K562 (cell line): ENCODE results near the gene MMEL1. TPM values are rescaled to one million over a fixed set of nuclear protein-coding genes. Genes with fewer than 3 reads are reported as not detected.

Experiments
- ATAC-seq: fragments of 200-7000 bp; cut with Tn5 transposase; 3 replicates; pipeline ENCODE4 v1.9.1; 2020; ENCODE audit warnings: moderate library complexity
- BruUV-seq: library from RNA; stranded (reverse); fragments of 400-500 nt; replicated peaks from 2 replicates; lab custom pipeline; 2021; lab: Mats Ljungman, UMichigan
- CTCF ChIA-PET: fragments of 300-600 bp; formaldehyde crosslinking; extraction: SDS; loops from one replicate; lab custom pipeline; 2021; ENCODE audit warnings: low intra/inter-chr PET ratio; lab: Yijun Ruan, JAX
- POLR2A ChIA-PET: fragments of 300-600, 350-650 bp; sonication (Branson Sonifier 250); formaldehyde crosslinking; extraction: SDS; loops from one replicate; lab custom pipeline; 2021; ENCODE audit warnings: antibody characterized with exemption, inconsistent platforms; lab: Yijun Ruan, JAX
- DNase-seq, 4 experiments: peaks; one replicate each; pipeline versions ENCODE4 v3.0.0 to v3.0.0-alpha.2; 2011 to 2018; ENCODE audit warnings: low spot score in 3 of 4, mixed read lengths in 3 of 4; ENCODE audit errors: extremely low read depth in 1 of 4
- FAIRE-seq: peaks from 2 replicates; lab custom pipeline; 2011; peaks lifted over from hg19 to GRCh38; lab: Jason Lieb, UNC
- H2AFZ ChIP-seq: 2 replicates; pipeline ENCODE4 v1.6.0; 2011; ENCODE audit warnings: low read depth, low read length, control low read depth, inconsistent platforms
- H3K27ac ChIP-seq: fragments of 200-600 bp; 3 replicates; pipeline ENCODE4 v1.8.0; 2011; ENCODE audit warnings: low read depth, mild to moderate bottlenecking, control low read depth, inconsistent platforms, low read length, moderate library complexity, mixed read lengths; ENCODE audit errors: extremely low read depth
- H3K27me3 ChIP-seq, 2 experiments: fragments of 300-600 bp in 1 of 2; 2 replicates in 1 of 2; 3 replicates in 1 of 2; pipeline versions ENCODE4 v1.6.0 to v1.8.0; 2011; ENCODE audit warnings: inconsistent platforms in 2 of 2, low read length in 2 of 2, mild to moderate bottlenecking in 1 of 2, mixed read lengths in 1 of 2, moderate library complexity in 1 of 2; ENCODE audit not compliant: control insufficient read depth in 2 of 2, insufficient read depth in 2 of 2
- H3K36me3 ChIP-seq: fragments of 300-600 bp; 3 replicates; pipeline ENCODE4 v1.8.0; 2011; ENCODE audit warnings: mild to moderate bottlenecking, low read length, inconsistent platforms; ENCODE audit not compliant: control insufficient read depth, insufficient read depth
- H3K4me1 ChIP-seq, 2 experiments: fragments of 200-600 bp in 1 of 2; replicated peaks in 1 of 2; 2 replicates in 1 of 2; 3 replicates in 1 of 2; pipeline versions ENCODE4 v1.5.1 to v1.8.0; 2011; ENCODE audit warnings: inconsistent platforms in 2 of 2, low read length in 2 of 2, mild to moderate bottlenecking in 1 of 2, mixed read lengths in 1 of 2, moderate library complexity in 1 of 2; ENCODE audit not compliant: control insufficient read depth in 2 of 2, insufficient read depth in 2 of 2
- H3K4me2 ChIP-seq: 2 replicates; pipeline ENCODE4 v1.6.1; 2011; ENCODE audit warnings: low read length, control low read depth, inconsistent platforms, mixed read lengths; ENCODE audit not compliant: insufficient read depth
- H3K4me3 ChIP-seq: fragments of 200-600 bp; sonication (generic), shearing (Covaris generic); 2 replicates; pipeline ENCODE4 v1.5.1; 2016; ENCODE audit warnings: control low read depth, inconsistent platforms
- H3K79me2 ChIP-seq: fragments of 200-600 bp; 3 replicates; pipeline ENCODE4 v1.8.0; 2011; ENCODE audit warnings: low read length, inconsistent platforms; ENCODE audit not compliant: control insufficient read depth, insufficient read depth
- H3K9ac ChIP-seq, 2 experiments: 2 replicates each; pipeline versions ENCODE4 v1.6.0 to v1.6.1; 2011; ENCODE audit warnings: low read depth in 2 of 2, low read length in 2 of 2, control low read depth in 1 of 2, inconsistent platforms in 1 of 2, mild to moderate bottlenecking in 1 of 2, mixed read lengths in 1 of 2; ENCODE audit not compliant: insufficient read depth in 1 of 2
- H3K9me1 ChIP-seq: one replicate; pipeline ENCODE4 v1.6.0; 2011; ENCODE audit warnings: inconsistent platforms, mild to moderate bottlenecking, low read length, moderate library complexity; ENCODE audit not compliant: control insufficient read depth, insufficient read depth
- H3K9me3 ChIP-seq: replicated peaks from 2 replicates; pipeline ENCODE4 v1.5.1; 2011; ENCODE audit warnings: low read depth, low read length, inconsistent platforms; ENCODE audit not compliant: control insufficient read depth, insufficient read depth
- H4K20me1 ChIP-seq: replicated peaks from 2 replicates; pipeline ENCODE4 v1.6.1; 2011; ENCODE audit warnings: low read length, inconsistent platforms, mixed read lengths; ENCODE audit not compliant: control insufficient read depth, insufficient read depth
- ATF7 ChIP-seq: fragments of 450-650 bp; IDR thresholded peaks from 2 replicates; pipeline ENCODE4 v1.7.1; 2014; ENCODE audit warnings: mild to moderate bottlenecking, moderate library complexity
- BHLHE40 ChIP-seq: IDR thresholded peaks from 2 replicates; pipeline ENCODE4 v1.6.1; 2011; ENCODE audit warnings: low read length, improper control_type of control experiment
- CHCHD3 ChIP-seq: fragments of 250-450 bp; sonication (Bioruptor Pico); IDR thresholded peaks from 2 replicates; pipeline ENCODE4 v2.1.2; 2022; ENCODE audit warnings: mild to moderate bottlenecking
- KDM1A ChIP-seq, 2 experiments: fragments of 450-650 bp; IDR thresholded peaks; 2 replicates each; pipeline ENCODE4 v1.6.1; 2016; ENCODE audit warnings: mild to moderate bottlenecking in 2 of 2
- MAX ChIP-seq: sonication (generic); formaldehyde crosslinking; IDR thresholded peaks from 2 replicates; pipeline ENCODE4 v1.9.0; 2022; ENCODE audit warnings: mild to moderate bottlenecking, missing genetic modification reagents
- POLR3G ChIP-seq: IDR thresholded peaks from 2 replicates; pipeline ENCODE4 v1.6.1; 2011; ENCODE audit not compliant: insufficient read length, insufficient replicate concordance; ENCODE audit errors: extremely low read depth
- SNIP1 ChIP-seq: fragments of 450-650 bp; IDR thresholded peaks from 2 replicates; pipeline ENCODE4 v1.7.1; 2017; ENCODE audit warnings: low read depth, mild to moderate bottlenecking
- USF1 ChIP-seq: sonication (generic); formaldehyde crosslinking; IDR thresholded peaks from 2 replicates; pipeline ENCODE4 v1.9.0; 2022; ENCODE audit warnings: mild to moderate bottlenecking, missing genetic modification reagents
- ZBTB33 ChIP-seq: sonication (generic); formaldehyde crosslinking; IDR thresholded peaks from 2 replicates; pipeline ENCODE4 v1.8.1; 2023; ENCODE audit warnings: mild to moderate bottlenecking, missing genetic modification reagents
- ZEB2 ChIP-seq: fragments of 450-650 bp; IDR thresholded peaks from 2 replicates; pipeline ENCODE4 v1.6.1; 2016
- WGBS: fragments of 100-300 bp; shearing (Covaris generic); methylation state at CpG from one replicate; pipeline ENCODE4 v1.1.6; 2016; ENCODE audit warnings: low coverage, mixed read lengths; ENCODE audit not compliant: insufficient coverage; ENCODE audit errors: missing lambda C conversion rate; 5-methylcytosine and 5-hydroxymethylcytosine counted together
- in situ Hi-C: fragments of 300-500 bp; cut with MboI; formaldehyde crosslinking; loops from 4 replicates; pipeline ENCODE4 v1.15.0; 2018; ENCODE audit warnings: inconsistent platforms, mixed read lengths
- intact Hi-C: fragments of 100-400 bp; cut with micrococcal nuclease; formaldehyde crosslinking; loops from 2 replicates; pipeline ENCODE4 v1.14.2; 2022
- polyA plus RNA-seq, 8 experiments: library from polyadenylated mRNA; depleted of rRNA in 4 of 8; stranded (reverse) in 5 of 8; unstranded in 3 of 8; fragments of >200 nt; fragmentation: Nextera tagmentation in 2 of 8; fragmentation: Illumina TruSeq in 1 of 8; extraction: Ambion mirVana in 2 of 8; extraction: Trizol in 1 of 8; gene quantifications; 2 replicates each; pipeline versions ENCODE4 v1.2.1 to v1.2.3, GENCODE V29; 2011 to 2014; ENCODE audit warnings: inconsistent platforms in 1 of 8, missing spikeins in 1 of 8
- total RNA-seq, 7 experiments: library from RNA; depleted of rRNA in 6 of 7; stranded (reverse); fragments of >200 nt in 6 of 7; fragmentation: Illumina TruSeq in 2 of 7; extraction: Trizol in 2 of 7; gene quantifications; 2 replicates each; pipeline versions ENCODE4 v1.2.1 to v1.2.3, GENCODE V29; 2011 to 2021; ENCODE audit warnings: low replicate concordance in 1 of 7

The MMEL1 gene
- total and polyA plus RNA-seq, 9 of the 15 experiments (the other 6 are each of a cell fraction or from before 2014, with no cell fraction given) = not detected

GRCh38 chr1:2630498-2631135, 2.2 kb downstream of the MMEL1 start (continued):
- TF ChIP-seq MAX (CRISPR knock-in tag) = peak; percentile 51; the same call in 1 of the 2 replicates

- no peak overlapping the region for H3K27ac ChIP-seq
- in situ Hi-C loops = loop anchor here (10.0 kb wide), 1 partner anchor 215 kb away; the partner anchor contains the start of gene PEX10
- H3K9me1 ChIP-seq = no peaks in the 10 kb centered on the region
- 31% methylated on average over 23 of the region's 23 CpGs for WGBS
- no peak overlapping the region for H3K9ac ChIP-seq
- no peaks in the 10 kb centered on the region for H4K20me1 ChIP-seq
- no peak overlapping the region for H3K4me3 ChIP-seq
- TF ChIP-seq CHCHD3 (CRISPR knock-in tag) (no peak), ATF7 (no peak), SNIP1 (no peak), BHLHE40 (no peak), ZBTB33 (CRISPR knock-in tag) (no peak), POLR3G (no peak), USF1 (CRISPR knock-in tag) (0 out of 2 replicates have a peak, but pooled peaks have one; percentile 2), KDM1A (IDR thresholded peaks at IDR 0.05) (peak in 1 of 2 experiments; percentile 84; a peak in 2 of 4 replicates), ZEB2 (no peak)
- POLR2A ChIA-PET = interaction anchor here (1.0 kb wide), 1 partner anchor 11 kb away, joined by 5 read pairs; no protein-coding TSS in a partner anchor
- no peak overlapping the region for H3K4me2 ChIP-seq
- no peak for ATAC-seq
- no peak for FAIRE-seq
- no peaks in the 10 kb centered on the region for H3K79me2 ChIP-seq
- CTCF ChIA-PET = no interaction called here
- H2AFZ ChIP-seq = no peak overlapping the region
- intact Hi-C loops = no loop called here
- no peak for DNase-seq
- H3K27me3 ChIP-seq = peaks cover 0 to 8% of the 10 kb centered on the region in 2 experiments; a peak in 2 of 5 replicates
- H3K9me3 ChIP-seq = peaks cover 10% of the 10 kb centered on the region
- peaks cover 4 to 17% of the 10 kb centered on the region in 2 experiments; a peak in 2 of 5 replicates for H3K4me1 ChIP-seq
- BruUV-seq = no TSS peak
- H3K36me3 ChIP-seq = no peaks in the 10 kb centered on the region
Measured at GRCh38 chr1:2629627-2630497, 3.0 kb downstream of the MMEL1 start.
